Hepatic stellate cell (primary cell): ENCODE measurements around the gene BTBD7.

Experiments
- DNase-seq: peaks from one replicate; pipeline ENCODE4 v3.0.0; 2011; ENCODE audit warnings: low spot score

The BTBD7 gene

GRCh38 chr14:93195316-93195999, 137.4 kb downstream of the BTBD7 start:
- no peak for DNase-seq
